ENCODE measurements around the gene NUTF2.

NUTF2 gene

DNA sequence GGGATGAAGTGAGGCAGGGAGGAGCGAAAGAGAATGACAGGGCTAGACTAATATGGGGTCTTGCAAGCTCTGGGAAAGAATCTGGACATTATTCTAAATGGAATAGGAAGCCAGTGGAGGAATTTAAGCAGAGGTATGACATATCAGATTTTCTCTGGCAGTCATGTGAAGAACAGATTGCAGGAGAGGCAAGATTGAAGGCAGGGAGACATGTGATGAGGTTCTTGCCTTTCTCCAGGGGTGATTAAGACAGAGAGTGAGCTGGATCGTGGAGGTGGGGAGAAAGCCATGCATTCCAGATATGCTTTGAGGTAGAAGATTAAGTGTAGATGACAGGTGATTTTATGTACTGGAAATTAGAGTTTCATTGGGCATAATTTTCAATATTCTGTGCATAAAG, 8.9 kb upstream of the NUTF2 start:
- no peak for DNase-seq (ENCODE audit: low read depth in 2 of 2)

DNA sequence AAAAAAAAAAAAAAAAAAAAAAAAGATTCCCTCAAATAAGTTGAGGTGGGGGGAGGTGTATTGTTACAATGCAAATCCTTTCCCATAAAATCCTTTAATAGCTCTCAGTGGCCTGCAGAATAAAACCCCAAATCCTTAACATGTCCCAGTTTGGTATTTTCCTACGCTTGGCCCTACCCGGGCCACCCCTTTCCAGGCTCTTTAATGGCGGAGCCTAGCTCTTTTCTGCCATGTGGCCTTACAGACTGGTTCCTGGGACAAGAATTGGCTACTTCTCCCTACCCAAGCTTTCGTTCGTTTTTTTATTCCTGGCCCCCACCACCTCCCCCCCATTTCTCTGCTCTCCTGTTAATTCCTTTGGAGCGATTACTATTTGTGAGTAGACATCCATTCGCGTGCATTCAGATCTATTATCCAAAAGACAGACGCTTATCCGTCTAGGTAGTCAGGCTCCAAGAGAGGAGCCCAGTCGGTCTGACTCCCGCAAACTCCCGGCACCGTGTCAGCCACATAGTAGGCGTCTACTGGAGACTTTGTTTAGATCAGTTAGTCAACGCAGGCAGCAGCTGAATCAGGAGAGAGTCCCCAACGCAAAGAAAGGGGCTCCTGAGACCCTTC, 5.4 kb upstream of the NUTF2 start:
- no peak for DNase-seq (ENCODE audit: low read depth in 2 of 2)

DNA sequence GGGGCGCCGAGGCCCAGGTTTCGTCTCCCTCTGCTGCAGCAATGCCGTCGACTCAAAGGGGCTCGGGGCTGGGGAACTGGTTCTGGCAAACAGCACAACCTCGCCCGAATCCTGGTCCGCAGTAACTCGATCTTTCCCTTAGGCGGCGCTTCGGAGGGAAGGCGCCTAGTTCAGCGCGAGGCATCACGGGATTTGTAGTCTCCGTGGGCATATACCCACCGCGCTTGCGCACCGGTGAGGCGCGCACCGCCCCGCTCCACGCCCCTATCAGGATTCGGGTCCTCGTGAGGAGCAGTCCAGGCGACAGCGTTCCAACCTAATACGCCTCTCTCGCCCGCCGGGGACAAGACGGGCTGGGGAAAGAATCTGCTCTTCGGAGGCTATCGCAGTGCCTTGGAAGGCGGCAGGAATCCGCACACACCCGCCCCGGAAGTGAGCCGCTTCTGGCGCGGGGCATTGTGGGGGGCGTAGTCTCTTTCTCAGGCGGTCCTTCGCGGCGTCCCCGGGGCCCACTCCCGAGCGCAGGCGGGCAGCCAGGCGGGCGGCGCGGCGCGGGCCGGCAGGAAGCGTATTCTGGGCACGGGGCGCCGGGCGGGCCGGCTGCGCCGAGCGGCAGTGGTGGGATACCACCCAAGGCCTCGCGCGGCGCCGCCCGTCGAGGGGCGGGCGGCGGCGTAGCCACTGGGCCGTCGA, 4.8 kb upstream of the NUTF2 start, which contains the start of gene THAP11:
Gene THAP11 (plus strand): TSS at position 505 of the 693 bp plus-strand sequence. CDS start 235 bp downstream, outside the sequence.
- DNase-seq (ENCODE audit: low read depth in 2 of 2) = peak; percentile 92 to 94

DNA sequence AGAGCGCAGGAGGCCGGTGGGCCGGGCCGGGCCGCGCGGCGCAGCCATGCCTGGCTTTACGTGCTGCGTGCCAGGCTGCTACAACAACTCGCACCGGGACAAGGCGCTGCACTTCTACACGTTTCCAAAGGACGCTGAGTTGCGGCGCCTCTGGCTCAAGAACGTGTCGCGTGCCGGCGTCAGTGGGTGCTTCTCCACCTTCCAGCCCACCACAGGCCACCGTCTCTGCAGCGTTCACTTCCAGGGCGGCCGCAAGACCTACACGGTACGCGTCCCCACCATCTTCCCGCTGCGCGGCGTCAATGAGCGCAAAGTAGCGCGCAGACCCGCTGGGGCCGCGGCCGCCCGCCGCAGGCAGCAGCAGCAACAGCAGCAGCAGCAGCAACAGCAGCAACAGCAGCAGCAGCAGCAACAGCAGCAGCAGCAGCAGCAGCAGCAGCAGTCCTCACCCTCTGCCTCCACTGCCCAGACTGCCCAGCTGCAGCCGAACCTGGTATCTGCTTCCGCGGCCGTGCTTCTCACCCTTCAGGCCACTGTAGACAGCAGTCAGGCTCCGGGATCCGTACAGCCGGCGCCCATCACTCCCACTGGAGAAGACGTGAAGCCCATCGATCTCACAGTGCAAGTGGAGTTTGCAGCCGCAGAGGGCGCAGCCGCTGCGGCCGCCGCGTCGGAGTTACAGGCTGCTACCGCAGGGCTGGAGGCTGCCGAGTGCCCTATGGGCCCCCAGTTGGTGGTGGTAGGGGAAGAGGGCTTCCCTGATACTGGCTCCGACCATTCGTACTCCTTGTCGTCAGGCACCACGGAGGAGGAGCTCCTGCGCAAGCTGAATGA, 4.0 kb upstream of the NUTF2 start:
- DNase-seq (ENCODE audit: low read depth in 2 of 2) = peak; percentile 46 to 48

DNA sequence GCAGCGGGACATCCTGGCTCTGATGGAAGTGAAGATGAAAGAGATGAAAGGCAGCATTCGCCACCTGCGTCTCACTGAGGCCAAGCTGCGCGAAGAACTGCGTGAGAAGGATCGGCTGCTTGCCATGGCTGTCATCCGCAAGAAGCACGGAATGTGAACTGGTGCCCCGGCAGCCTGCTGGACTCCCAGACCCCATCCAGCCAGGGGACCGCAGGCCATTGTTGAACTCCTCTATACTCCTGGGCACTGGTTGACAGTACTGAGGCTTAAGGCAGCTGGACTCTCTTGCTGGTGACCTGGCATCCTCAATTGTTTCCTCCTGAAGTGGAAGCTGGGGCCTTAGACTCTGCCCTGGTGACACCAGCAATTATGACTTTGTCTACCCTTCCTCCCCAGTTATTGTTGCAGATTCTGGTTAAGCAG, 3.4 kb upstream of the NUTF2 start:
- peak in 1 of 2 donors; percentile 27 for DNase-seq (ENCODE audit: low read depth in 2 of 2)

DNA sequence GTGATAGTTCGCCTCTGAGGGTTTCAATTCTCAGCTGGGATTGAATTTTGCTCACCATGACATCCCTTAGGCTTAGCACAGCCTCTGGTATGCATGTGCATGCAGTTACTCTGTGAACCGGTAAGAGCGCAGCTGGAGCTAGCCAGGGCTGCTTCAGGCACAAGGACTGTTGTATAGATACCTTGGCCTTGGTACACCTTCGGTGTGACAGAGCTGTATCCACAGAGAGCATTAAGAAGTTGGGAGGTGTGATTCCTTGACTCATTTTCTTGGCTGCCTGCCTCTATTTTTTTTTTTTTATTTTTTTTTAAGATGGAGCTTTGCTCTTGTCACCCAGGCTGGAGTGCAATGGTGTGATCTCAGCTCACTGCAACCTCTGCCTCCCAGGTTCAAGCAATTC, 2.2 kb upstream of the NUTF2 start:
- DNase-seq (ENCODE audit: low read depth in 2 of 2) = no peak

DNA sequence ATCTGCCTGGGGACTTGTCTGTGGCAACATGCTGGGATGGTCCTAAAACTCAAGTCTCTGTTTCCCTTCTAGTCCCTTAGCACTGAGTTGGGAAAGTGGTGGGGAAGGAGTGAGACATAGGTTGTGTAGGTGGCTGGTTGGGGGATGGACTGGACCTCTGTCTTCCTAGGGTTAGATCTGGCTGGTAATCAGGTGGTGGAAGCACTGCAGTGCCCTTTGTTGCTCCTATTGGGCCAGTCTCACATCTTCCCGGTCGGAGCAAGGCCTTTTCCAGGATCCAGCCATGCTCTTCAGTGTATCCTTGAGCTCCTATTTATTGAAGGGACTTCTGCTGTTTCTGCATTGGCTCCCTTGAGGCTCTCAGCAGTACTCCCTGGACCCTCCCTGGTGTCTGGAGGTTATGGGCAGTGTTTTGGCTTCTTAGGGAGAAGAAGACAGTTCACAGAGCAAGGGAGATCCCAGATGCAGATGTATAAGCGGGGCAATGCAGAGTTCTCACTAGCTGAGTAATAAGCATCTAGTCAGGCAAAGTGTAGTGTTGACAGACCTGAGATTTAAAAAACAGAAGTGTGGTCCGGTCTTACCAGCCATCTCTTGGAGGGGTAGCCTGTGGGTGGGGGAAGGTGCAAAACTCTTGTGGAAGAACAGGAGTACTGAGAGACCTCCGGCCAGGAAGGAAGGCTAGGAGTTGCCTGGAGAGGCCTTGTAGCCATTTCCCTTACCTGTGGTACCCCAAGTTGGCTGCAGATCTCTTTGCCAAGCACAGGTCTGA, 1.3 kb upstream of the NUTF2 start:
- no peak for DNase-seq (ENCODE audit: low read depth in 2 of 2)

DNA sequence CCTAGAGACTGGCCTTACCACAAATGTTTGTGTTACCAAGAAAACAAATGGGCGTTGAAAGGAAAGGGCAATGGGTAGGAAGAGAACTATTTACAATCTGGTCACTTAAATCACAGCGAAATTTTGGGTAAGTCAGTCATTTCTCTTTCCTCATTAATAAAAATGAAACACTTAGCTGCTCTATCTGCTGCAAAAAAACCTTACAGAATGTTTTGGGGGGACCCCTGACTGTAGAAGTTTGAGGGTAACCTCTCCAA, 742 bp upstream of the NUTF2 start:
- no peak for DNase-seq (ENCODE audit: low read depth in 2 of 2)

DNA sequence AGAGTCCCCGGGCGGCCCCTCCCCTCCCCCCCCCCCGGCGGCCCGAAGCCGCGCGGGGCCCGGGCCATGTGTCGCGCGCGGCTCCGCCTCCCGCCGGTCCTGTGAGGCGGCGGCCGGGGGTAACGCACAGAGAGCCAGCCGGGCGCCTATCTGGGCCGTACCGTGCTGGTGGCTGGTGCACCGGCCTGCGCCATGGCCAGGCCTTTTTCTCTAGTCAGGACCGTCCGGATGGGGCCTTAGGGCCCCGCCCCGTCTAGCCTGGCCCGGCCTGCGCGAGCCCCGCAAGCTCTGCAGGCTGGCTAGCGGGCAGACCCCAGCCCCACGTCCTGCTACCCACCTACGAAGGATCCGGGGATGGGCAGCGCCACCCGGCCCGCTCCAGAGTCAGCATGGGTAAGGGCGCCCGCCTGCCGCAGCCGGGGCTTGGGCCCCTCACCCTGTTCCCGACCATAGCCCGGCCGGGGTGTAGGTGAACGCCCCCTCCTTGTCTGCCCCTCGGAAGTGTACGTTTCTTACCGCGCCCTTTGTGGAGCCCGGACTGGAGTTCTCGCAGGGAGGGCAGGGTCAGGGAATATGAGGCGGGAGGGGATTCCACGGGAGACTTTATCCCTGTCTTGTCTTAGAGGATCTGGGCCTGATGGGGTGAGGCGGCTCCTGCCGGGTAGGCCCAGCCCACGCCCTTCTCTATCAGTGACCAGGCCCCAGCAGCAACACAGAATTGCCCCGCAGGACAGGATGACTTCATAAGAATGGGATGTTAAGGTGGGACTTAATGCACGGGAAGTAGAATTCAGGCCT, 530 bp downstream of the NUTF2 start, which contains the start of gene CENPT:
Gene CENPT (minus strand): TSS at position 630 of the 798 bp plus-strand sequence. CDS start 13,834 bp downstream, outside the sequence.
- peak in 1 of 2 donors; percentile 33 for DNase-seq (ENCODE audit: low read depth in 2 of 2)

DNA sequence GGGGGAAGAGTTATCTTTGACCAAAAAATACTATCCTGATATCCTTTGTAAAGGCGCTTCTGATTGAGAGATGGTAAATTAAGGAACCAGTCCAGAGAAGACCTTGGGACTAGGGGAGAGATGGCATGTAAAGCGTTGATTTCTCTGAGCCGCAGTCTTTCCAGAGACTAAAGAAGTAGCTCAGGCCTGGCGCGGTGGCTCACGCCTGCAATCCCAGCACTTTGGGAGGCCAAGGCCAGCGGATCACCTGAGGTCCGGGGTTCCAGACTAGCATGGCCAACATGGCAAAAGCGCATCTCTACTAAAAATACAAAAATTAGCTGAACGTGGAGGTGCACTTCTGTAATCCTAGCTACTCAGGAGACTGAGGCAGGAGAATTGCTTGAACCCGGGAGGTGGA, 1.4 kb downstream of the NUTF2 start:
- no peak for DNase-seq (ENCODE audit: low read depth in 2 of 2)

DNA sequence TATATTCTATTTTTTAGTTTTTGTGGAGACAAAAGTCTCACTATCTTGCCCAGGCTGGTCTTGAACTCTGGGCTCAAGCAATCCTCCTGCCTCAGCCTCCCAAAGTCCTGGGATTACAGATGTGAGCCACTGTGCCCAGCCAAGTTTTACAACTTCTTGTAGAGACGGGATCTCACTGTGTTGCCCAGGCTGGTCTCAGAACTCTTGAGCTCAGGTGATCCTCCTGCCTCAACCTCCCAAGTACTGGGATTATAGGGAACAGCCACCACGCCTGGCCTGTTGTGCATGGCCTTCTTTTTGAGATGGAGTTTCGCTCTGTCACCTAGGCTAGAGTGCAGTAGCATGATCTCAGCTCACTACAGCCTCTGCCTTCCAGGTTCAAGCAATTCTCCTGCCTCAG, 6.9 kb downstream of the NUTF2 start:
- DNase-seq (ENCODE audit: low read depth in 2 of 2) = no peak

DNA sequence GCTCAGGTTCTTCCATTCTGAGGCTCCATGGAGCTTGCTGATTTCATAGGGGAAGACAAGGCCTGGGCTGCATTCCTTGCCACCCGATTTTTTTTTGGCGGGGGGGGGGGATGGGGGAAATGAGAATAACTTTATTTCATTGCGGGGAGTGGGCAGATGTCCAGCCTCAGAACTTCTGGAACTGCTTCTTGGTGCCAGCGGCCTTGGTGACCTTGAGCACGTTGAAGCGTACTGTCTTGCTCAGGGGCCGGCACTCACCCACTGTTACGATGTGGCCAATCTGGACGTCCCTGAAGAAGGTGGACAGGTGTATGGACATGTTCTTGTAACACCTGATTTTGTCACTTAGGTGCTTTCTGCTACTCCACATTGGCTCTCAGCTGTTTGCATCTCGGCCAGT, 9.1 kb downstream of the NUTF2 start:
- DNase-seq (ENCODE audit: low read depth in 2 of 2) = no peak

DNA sequence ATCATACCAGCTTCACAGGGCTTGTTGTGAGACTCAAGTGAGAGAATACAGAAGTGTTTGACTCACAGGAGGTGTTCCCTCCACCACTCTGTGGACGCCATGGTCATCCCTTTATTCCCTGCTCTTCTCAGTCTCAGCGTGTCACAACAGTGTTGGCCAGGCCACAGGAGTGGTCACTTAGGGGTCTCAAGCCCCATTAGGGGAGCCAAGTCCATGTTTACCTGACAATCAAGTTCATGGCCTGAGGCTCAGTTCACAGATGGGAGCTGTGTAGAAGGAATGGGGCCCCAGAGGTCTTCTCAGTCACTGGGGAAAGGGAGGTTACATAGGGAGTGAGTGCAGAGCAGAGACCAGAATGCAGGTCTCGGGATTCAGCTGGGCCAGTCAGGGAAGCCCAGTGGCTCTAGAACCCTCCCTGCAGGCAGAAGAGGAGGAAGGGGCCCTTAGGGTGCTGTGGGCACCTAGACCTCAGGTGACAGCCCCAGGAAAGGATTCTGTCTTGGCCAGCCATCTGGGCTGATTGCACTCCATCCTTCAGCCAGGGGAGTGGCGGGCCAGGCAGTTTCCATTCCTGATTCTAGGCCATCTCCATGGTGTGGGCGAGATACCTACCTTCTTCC, 10.3 kb downstream of the NUTF2 start:
- no peak for DNase-seq (ENCODE audit: low read depth in 2 of 2)

DNA sequence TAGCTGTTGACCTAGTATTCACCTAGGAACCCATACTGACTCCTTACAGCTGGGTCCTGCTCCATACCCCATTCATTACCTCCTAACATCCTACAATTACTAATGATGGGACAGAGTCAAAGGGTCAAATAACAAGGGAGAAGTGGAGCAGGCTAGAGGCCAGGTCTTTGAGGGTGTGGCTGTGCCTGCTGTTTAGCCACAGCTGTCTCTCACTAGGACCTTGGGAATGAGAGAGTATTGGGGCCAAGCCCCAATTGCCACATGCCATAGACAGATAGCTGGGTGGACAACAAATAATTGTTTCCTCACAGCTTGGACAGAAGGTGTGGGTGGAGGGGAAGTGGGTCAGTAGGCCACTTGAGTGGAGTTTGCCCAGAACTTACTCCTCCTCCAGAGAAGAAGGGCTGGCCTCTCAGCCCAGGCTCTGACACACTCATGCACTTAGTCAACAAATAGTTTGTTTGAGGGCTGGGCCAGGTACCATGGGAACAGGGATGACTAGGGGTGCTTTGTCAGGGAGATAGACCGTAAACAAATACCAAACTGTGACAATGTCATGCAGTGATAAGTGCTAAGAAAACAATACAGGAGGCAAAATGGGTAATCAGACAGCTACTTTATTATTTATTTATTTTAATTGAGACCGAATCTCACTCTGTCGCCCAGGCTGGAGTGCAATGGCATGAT, 11.0 kb downstream of the NUTF2 start:
- DNase-seq (ENCODE audit: low read depth in 2 of 2) = no peak

DNA sequence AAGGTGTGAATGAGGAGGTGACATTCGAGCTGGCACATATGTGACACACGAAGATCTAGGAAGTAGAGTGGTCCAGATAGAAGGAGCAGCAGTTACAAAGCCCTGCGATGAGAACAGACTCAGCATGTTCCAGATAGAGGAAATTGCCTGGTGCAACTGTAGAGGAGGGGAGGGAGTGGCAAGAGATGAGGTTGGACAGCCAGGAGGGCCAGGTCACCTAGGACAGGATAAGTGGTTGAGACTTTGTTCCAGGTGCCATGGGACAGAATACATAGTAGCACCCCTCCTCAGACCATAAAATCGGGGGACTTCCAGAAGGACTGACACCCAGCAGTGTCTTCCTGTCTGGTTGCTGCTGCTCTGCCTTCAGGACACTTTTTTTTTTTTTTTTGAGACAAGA, 11.8 kb downstream of the NUTF2 start:
- DNase-seq (ENCODE audit: low read depth in 2 of 2) = no peak

DNA sequence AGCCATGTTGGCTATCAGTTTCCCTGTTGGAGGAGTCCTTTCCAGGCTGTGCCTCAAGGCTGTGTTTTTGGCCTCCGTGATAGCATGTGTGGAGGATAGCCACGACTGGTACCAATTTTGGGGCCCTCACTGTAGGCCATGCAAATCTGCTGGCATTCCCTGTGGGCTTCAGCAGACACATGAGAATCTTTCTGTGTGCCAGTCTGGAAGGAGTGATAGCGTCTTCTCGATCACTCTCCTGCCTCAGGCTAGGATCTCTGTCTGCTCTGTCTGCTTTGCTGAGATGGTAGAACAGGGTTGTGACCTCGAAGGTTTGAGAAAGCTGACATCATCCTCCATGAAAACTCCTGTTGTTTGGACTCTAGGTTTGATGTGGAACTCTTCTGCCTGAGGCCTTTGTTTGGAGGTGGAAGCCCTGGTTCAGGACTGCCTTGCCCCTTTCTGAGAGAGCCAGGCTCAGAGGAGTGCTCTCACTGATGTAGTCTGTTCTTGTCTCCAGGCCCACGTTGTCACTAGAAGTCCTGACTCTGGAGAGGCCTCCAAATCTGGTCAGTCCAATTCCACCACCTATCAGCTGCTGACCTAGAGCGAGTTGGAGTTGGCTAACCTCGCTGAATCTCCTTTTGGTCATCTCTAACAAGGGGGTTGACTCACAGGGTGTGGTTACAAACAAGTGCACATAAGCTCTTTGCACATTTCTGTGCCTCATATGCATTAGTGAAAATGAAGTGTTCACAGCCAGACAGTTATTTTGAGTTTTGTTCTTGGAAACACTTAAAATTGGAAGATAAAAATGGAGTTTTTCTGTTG, 14.1 kb downstream of the NUTF2 start:
- no peak for DNase-seq (ENCODE audit: low read depth in 2 of 2)

DNA sequence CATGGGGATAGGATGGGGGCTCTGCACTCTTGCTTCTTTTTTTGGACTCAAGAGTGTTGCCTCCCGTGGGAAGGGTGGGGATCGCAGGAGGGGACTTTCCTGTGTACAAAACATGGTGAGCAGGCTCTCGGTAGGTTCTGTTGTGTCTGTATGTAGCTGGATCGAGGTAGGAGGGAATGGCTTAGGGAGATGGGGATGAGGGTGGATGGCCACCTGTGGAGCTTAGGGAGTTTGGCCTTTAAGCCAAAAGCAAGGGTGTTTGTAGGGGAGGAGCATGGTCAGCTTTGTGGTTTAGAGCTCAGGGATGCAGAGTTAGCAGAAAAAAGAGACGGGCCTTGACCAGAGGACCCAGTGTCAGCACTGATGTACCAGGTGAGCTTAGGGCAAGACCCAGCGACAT, 15.1 kb downstream of the NUTF2 start:
- DNase-seq (ENCODE audit: low read depth in 2 of 2) = no peak

DNA sequence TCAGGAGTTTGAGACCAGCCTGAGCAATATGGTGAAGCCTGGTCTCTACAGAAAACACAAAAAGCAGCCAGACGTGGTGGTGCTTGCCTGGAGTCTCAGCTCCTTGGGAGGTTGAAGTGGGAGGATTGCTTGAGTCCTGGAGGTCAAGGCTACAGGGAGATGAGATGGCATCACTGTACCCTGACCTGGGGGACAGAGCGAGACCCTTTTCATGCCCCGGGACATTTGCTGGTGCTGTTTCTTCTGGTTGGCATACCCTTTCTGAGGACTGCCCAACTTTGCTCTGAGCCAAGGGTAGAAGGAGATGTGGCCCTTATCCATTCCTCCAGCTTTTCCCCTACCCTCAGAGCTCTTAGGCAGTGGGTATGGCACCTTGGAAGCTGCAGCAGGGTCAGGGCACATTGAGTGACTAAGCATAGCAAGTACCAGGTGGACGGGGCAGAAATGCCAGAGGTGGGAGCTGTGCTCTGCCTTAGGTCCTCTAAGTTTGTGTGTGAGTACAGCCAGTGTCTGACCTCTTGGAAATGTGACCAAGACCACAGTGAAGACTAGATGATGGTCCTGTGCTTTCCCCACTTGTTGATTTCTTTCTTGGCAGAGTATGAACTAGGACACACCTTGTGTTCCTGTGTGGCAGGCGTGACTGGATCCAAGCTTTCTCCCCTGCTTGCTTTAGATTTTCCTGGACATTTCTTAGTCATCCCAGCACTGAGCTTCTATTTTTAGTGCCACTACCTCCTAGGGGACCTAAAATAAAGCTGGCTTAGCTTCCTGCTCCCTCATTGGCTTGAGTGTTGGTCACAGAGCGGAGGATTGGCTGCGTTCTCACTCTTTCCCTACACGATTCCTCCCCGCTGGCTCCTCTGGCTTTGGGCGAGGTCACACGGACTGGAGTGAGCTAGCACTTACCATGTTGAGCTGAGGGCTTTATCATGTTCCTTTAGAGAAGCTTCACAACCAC, 16.2 kb downstream of the NUTF2 start:
- DNase-seq (ENCODE audit: low read depth in 2 of 2) = no peak
